Lung (tissue), 16 donors: ENCODE measurements around the gene MT1X. TPM values are rescaled to one million over a fixed set of nuclear protein-coding genes. Genes with fewer than 3 reads are reported as not detected.
A peak's percentile ranks its signal among the peaks of the same experiment; 100 is the strongest.

Experiments
- ATAC-seq: fragments of 200-7000 bp; cut with Tn5 transposase; one replicate; pipeline ENCODE4 v1.9.1; 2020; ENCODE audit warnings: moderate number of reproducible peaks; ENCODE audit not compliant: insufficient read depth, low FRiP score
- DNase-seq, 3 donors: peaks; one replicate each; pipeline ENCODE4 v3.0.0-alpha.2; 2013 to 2017
- H3K27ac ChIP-seq, 2 donors: one replicate each; pipeline ENCODE4 v1.5.1; 2013; ENCODE audit warnings: mild to moderate bottlenecking in 2 of 2, moderate library complexity in 2 of 2, control low read depth in 1 of 2, inconsistent platforms in 1 of 2, low read depth in 1 of 2, low read length in 1 of 2
- H3K27me3 ChIP-seq, 3 donors: one replicate each; pipeline ENCODE4 v1.5.1; 2013; ENCODE audit warnings: low read length in 2 of 3; ENCODE audit not compliant: control insufficient read depth in 3 of 3, insufficient read depth in 3 of 3
- H3K36me3 ChIP-seq, 4 donors: one replicate each; pipeline ENCODE4 v1.5.1; 2013; ENCODE audit warnings: low read length in 4 of 4, mild to moderate bottlenecking in 1 of 4, moderate library complexity in 1 of 4; ENCODE audit not compliant: control insufficient read depth in 4 of 4, insufficient read depth in 4 of 4
- H3K4me1 ChIP-seq, 5 donors: one replicate each; pipeline ENCODE4 v1.5.1; 2013; ENCODE audit warnings: low read length in 5 of 5, mild to moderate bottlenecking in 2 of 5, moderate library complexity in 1 of 5; ENCODE audit not compliant: control insufficient read depth in 5 of 5, insufficient read depth in 5 of 5
- H3K4me3 ChIP-seq: one replicate; pipeline ENCODE4 v1.5.1; 2013; ENCODE audit warnings: mild to moderate bottlenecking, control low read depth, moderate library complexity
- H3K9ac ChIP-seq, 2 donors: one replicate each; pipeline ENCODE4 v1.5.1; 2013; ENCODE audit warnings: low read length in 2 of 2, control low read depth in 1 of 2; ENCODE audit not compliant: insufficient read depth in 1 of 2
- H3K9me3 ChIP-seq, 4 donors: one replicate each; pipeline ENCODE4 v1.5.1; 2013; ENCODE audit warnings: low read length in 3 of 4, mild to moderate bottlenecking in 1 of 4, moderate library complexity in 1 of 4; ENCODE audit not compliant: control insufficient read depth in 4 of 4, insufficient read depth in 3 of 4
- WGBS, 2 donors: extraction: QIAGEN DNeasy Blood & Tissue Kit; methylation state at CpG; one replicate each; pipeline ENCODE4 v1.1.7; 2013; 5-methylcytosine and 5-hydroxymethylcytosine counted together
- long read RNA-seq, 5 donors: transcript quantifications; one replicate each; lab custom pipeline, GENCODE V29; 2026
- polyA plus RNA-seq, 2 donors: library from polyadenylated mRNA; stranded (reverse); fragments of 200-250 nt; gene quantifications; one replicate each; pipeline ENCODE4 v1.2.1, GENCODE V29; 2013
- total RNA-seq, 2 donors: library from RNA; depleted of rRNA in 1 of 2; stranded (reverse); fragments of >200 nt in 1 of 2; gene quantifications; one replicate each; pipeline ENCODE4 v1.2.1, GENCODE V29; 2014 to 2021
- TF ChIP-seq, protein P1 (sequence below): IDR thresholded peaks from 2 replicates; pipeline ENCODE4 v1.5.1; 2012; ENCODE audit warnings: mild to moderate bottlenecking; ENCODE audit errors: control extremely low read depth, extremely low read depth
- donor health status: control.
- donor health status: control.
- donor health status: Bipolar disorder and iron deficiency.
- donor health status: healthy.
- donor health status: DM: yes; HTN: yes; CAD: no.

Gene MT1X
- 100 to 1,000 TPM in 1 of 2 donors, 10 to 100 TPM in 1; 39.3 to 248 TPM for total RNA-seq
- polyA plus RNA-seq, result 100 to 1,000 TPM; 364 to 989 TPM
- long read RNA-seq, donor 1, transcript MT1X-201 (3 exons, 450 nt), result major isoform, 15 of 20 reads
- long read RNA-seq, donor 1, partial matches to known transcripts, result 0 of 20 reads
- long read RNA-seq, donor 1, other reads (novel, unspliced or antisense), result 0 of 20 reads
- long read RNA-seq, donor 2, transcript MT1X-201 (3 exons, 450 nt), result major isoform, 9 of 10 reads
- long read RNA-seq, donor 2, partial matches to known transcripts, result 0 of 10 reads
- long read RNA-seq, donor 2, other reads (novel, unspliced or antisense), result 0 of 10 reads
- long read RNA-seq, donor 3, partial matches to known transcripts, result 0 of 3 reads
- long read RNA-seq, donor 3, other reads (novel, unspliced or antisense), result 0 of 3 reads
- long read RNA-seq, donor 4, transcript MT1X-201 (3 exons, 450 nt), result major isoform, 11 of 11 reads
- long read RNA-seq, donor 4, partial matches to known transcripts, result 0 of 11 reads
- long read RNA-seq, donor 4, other reads (novel, unspliced or antisense), result 0 of 11 reads
- long read RNA-seq, donor 5, transcript MT1X-201 (3 exons, 450 nt), result major isoform, 14 of 16 reads
- long read RNA-seq, donor 5, partial matches to known transcripts, result 0 of 16 reads
- long read RNA-seq, donor 5, other reads (novel, unspliced or antisense), result 0 of 16 reads

DNA sequence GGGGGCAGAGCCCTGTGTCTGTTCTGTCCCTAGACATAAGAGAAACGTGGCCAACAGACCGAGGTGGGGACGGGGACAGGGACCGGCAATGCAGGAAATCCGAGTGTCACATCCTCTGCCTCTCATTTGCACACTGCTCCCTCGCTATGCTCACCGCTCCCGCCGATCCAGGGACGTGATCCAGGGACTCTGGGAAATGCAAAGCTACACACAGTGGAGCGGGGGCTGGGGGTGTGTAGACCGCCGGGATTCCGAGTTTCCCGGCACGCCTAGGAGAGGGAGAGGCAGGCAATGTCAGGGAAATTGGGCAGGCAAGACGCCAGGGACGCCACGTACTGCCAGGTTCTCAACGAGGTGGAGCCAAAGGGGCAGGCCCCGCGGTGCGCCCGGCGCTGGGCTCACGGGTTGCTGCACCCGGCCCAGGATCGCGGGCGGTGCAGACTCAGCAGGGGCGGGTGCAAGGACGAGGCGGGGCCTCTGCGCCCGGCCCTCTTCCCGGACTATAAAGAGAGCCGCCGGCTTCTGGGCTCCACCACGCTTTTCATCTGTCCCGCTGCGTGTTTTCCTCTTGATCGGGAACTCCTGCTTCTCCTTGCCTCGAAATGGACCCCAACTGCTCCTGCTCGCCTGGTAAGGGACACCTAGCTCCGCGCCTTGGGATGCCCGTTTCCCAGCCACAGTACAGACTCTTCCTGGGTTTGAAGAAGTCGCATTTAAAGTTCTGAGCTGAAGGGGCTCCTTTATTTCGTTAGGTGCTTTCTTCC, at the start of gene MT1X:
Gene MT1X, plus strand, starts transcription at position 532 of the 764 bp plus-strand sequence. Its CDS starts 71 bp downstream, at position 603.
- H3K27me3 ChIP-seq, result peaks cover 0 to 7% (median 6%) of the 10 kb centered on the region in 3 donors
- DNase-seq (peak; percentile 86 to 91 (median 86)), ATAC-seq (peak; percentile 96)
- peaks cover 0 to 15% (median 2%) of the 10 kb centered on the region in 5 donors for H3K4me1 ChIP-seq
- no peaks in the 10 kb centered on the region for H3K9me3 ChIP-seq
- H3K9ac ChIP-seq, result peak within 1 kb of the TSS in 1 of 2 donors; percentile 41
- peaks cover 0 to 2% (median 0%) of the 10 kb centered on the region in 4 donors for H3K36me3 ChIP-seq
- TF ChIP-seq, protein P1, sequence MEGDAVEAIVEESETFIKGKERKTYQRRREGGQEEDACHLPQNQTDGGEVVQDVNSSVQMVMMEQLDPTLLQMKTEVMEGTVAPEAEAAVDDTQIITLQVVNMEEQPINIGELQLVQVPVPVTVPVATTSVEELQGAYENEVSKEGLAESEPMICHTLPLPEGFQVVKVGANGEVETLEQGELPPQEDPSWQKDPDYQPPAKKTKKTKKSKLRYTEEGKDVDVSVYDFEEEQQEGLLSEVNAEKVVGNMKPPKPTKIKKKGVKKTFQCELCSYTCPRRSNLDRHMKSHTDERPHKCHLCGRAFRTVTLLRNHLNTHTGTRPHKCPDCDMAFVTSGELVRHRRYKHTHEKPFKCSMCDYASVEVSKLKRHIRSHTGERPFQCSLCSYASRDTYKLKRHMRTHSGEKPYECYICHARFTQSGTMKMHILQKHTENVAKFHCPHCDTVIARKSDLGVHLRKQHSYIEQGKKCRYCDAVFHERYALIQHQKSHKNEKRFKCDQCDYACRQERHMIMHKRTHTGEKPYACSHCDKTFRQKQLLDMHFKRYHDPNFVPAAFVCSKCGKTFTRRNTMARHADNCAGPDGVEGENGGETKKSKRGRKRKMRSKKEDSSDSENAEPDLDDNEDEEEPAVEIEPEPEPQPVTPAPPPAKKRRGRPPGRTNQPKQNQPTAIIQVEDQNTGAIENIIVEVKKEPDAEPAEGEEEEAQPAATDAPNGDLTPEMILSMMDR, result no peak
- 1% methylated on average over 46 to 49 of the region's 49 CpGs for WGBS, 2 donors
- peak within 1 kb of the TSS; percentile 42 for H3K4me3 ChIP-seq
- peak within 1 kb of the TSS; percentile 59 to 85 for H3K27ac ChIP-seq

DNA sequence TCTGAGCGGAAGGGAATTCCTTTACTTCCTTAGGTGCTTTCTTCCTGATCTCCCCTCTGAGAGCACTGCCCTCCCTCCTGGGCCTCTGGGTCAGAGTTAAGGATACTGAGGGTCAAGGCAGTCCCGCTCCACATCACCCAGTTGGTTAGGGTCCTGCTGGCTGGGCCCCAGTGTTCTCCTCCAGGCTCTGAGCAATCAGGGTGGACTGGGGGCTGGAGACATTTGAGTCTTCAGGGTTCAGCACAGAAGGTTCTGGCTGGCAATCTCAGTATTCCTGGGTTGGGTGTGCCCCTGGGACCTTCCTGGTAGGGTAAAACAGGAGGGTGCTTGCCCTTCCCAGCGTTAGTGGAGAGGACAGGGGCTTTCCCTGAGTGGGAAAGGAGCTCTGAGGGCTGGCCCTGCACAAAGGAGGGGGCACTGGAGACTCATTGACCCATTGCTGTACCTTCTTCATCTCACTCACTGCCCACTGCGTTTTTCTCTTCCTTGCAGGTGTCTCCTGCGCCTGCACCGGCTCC, 49.4 kb upstream of the MT1X start:
- ATAC-seq (peak; percentile 19), DNase-seq (no peak)
- peak overlapping the region; percentile 17 to 87 for H3K27ac ChIP-seq
- no peak overlapping the region for H3K9ac ChIP-seq
- no peaks in the 10 kb centered on the region for H3K36me3 ChIP-seq
- H3K9me3 ChIP-seq, result peaks cover 0 to 10% (median 0%) of the 10 kb centered on the region in 4 donors
- TF ChIP-seq, protein P1, result no peak
- peak overlapping the region; percentile 37 for H3K4me3 ChIP-seq
- WGBS, 2 donors, result 15 to 32% methylated on average over 6 of the region's 6 CpGs
- peaks cover 0 to 77% (median 65%) of the 10 kb centered on the region in 3 donors for H3K27me3 ChIP-seq
- peaks cover 0 to 12% (median 0%) of the 10 kb centered on the region in 5 donors for H3K4me1 ChIP-seq

DNA sequence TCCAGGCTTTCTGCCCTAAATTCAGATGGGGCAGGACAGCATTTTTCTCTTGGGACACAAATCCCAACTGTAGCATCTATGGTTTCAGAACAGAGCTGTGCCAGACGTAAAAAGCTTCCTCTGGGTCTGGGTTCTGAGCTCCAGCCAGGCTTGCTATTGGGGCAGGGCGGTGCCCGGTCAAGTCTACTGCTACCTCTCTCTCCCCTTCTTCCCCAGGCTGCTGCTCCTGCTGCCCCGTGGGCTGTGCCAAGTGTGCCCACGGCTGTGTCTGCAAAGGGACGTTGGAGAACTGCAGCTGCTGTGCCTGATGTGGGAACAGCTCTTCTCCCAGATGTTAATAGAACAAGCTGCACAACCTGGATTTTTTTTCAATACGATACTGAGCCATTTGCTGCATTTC, 48.7 kb upstream of the MT1X start:
- TF ChIP-seq, protein P1, result no peak
- no peak overlapping the region for H3K9ac ChIP-seq
- H3K27me3 ChIP-seq, result peaks cover 0 to 82% (median 70%) of the 10 kb centered on the region in 3 donors
- peaks cover 0 to 13% (median 0%) of the 10 kb centered on the region in 5 donors for H3K4me1 ChIP-seq
- peaks cover 0 to 10% (median 0%) of the 10 kb centered on the region in 4 donors for H3K9me3 ChIP-seq
- DNase-seq (no peak), ATAC-seq (no peak)
- no peak overlapping the region for H3K27ac ChIP-seq
- no peaks in the 10 kb centered on the region for H3K36me3 ChIP-seq
- H3K4me3 ChIP-seq, result no peak overlapping the region
- 31 to 68% methylated on average over 7 of the region's 7 CpGs for WGBS, 2 donors
